WTC11 (cell line): ENCODE measurements around the gene SDF4. TPM values are rescaled to one million over a fixed set of nuclear protein-coding genes. Genes with fewer than 3 reads are reported as not detected.

ENCODE experiments used
- ATAC-seq: fragments of 200-7000 bp; cut with Tn5 transposase; 2 replicates; pipeline ENCODE4 v1.10.0; 2021; ENCODE audit warnings: mild to moderate bottlenecking, moderate library complexity
- CTCF ChIA-PET: fragments of 300-600 bp; sonication (Branson Sonifier 250); formaldehyde crosslinking; loops from one replicate; lab custom pipeline; 2021; ENCODE audit warnings: antibody characterized with exemption; lab: Charles Lee
- POLR2A ChIA-PET: fragments of 350-600 bp; sonication (Branson Sonifier 250); formaldehyde crosslinking; loops from one replicate; lab custom pipeline; 2021; ENCODE audit warnings: antibody characterized with exemption; lab: Charles Lee
- DNase-seq: peaks from one replicate; pipeline ENCODE4 v3.0.0; 2021; ENCODE audit warnings: low spot score
- H3K27ac Mint-ChIP-seq: 2 replicates; pipeline ENCODE4 v1.8.0; 2021; ENCODE audit warnings: mixed read lengths
- H3K27me3 Mint-ChIP-seq: 2 replicates; pipeline ENCODE4 v1.8.0; 2021; ENCODE audit warnings: low read depth, mild to moderate bottlenecking, moderate library complexity, mixed read lengths
- H3K36me3 Mint-ChIP-seq: 2 replicates; pipeline ENCODE4 v1.8.0; 2021; ENCODE audit warnings: mixed read lengths
- H3K4me1 Mint-ChIP-seq: 2 replicates; pipeline ENCODE4 v1.8.0; 2022; ENCODE audit warnings: mixed read lengths
- H3K4me3 Mint-ChIP-seq: 2 replicates; pipeline ENCODE4 v1.8.0; 2021; ENCODE audit warnings: mild to moderate bottlenecking, moderate library complexity, mixed read lengths
- H3K9me3 Mint-ChIP-seq: 2 replicates; pipeline ENCODE4 v1.8.0; 2021; ENCODE audit warnings: mixed read lengths
- CREB1 ChIP-seq: sonication (generic); formaldehyde crosslinking; IDR thresholded peaks from 2 replicates; pipeline ENCODE4 v1.8.0; 2023; ENCODE audit warnings: mild to moderate bottlenecking, missing genetic modification reagents
- EMX1 ChIP-seq: fragments of 250-450 bp; sonication (Bioruptor Pico); IDR thresholded peaks from 2 replicates; pipeline ENCODE4 v1.8.0; 2021; ENCODE audit warnings: mild to moderate bottlenecking
- FOXJ3 ChIP-seq: sonication (generic); formaldehyde crosslinking; IDR thresholded peaks from 2 replicates; pipeline ENCODE4 v1.9.0; 2021; ENCODE audit warnings: missing genetic modification reagents, mild to moderate bottlenecking, borderline replicate concordance
- FOXK1 ChIP-seq: sonication (generic); formaldehyde crosslinking; IDR thresholded peaks from 2 replicates; pipeline ENCODE4 v1.8.0; 2022; ENCODE audit warnings: mild to moderate bottlenecking, moderate library complexity, missing genetic modification reagents
- FOXP1 ChIP-seq: sonication (generic); formaldehyde crosslinking; IDR thresholded peaks from 2 replicates; pipeline ENCODE4 v1.8.0; 2022; ENCODE audit warnings: missing genetic modification reagents, mild to moderate bottlenecking, moderate library complexity, borderline replicate concordance
- GABPB1 ChIP-seq: sonication (generic); formaldehyde crosslinking; IDR thresholded peaks from 2 replicates; pipeline ENCODE4 v1.8.1; 2023; ENCODE audit warnings: mild to moderate bottlenecking, missing genetic modification reagents
- JUN ChIP-seq: sonication (generic); formaldehyde crosslinking; IDR thresholded peaks from 2 replicates; pipeline ENCODE4 v1.8.0; 2023; ENCODE audit warnings: mild to moderate bottlenecking, missing genetic modification reagents
- MXD4 ChIP-seq: fragments of 250-450 bp; sonication (Bioruptor Pico); IDR thresholded peaks from 2 replicates; pipeline ENCODE4 v1.8.0; 2021; ENCODE audit warnings: mild to moderate bottlenecking, moderate library complexity, borderline replicate concordance
- NR1H2 ChIP-seq: sonication (generic); formaldehyde crosslinking; IDR thresholded peaks from 2 replicates; pipeline ENCODE4 v1.9.0; 2021; ENCODE audit warnings: mild to moderate bottlenecking, moderate library complexity, missing genetic modification reagents
- PRRX2 ChIP-seq: fragments of 250-450 bp; sonication (Bioruptor Pico); IDR thresholded peaks from 2 replicates; pipeline ENCODE4 v1.8.0; 2021; ENCODE audit warnings: mild to moderate bottlenecking
- RORB ChIP-seq: fragments of 250-450 bp; sonication (Bioruptor Pico); IDR thresholded peaks from 2 replicates; pipeline ENCODE4 v1.9.0; 2021; ENCODE audit warnings: mild to moderate bottlenecking
- SMAD3 ChIP-seq: sonication (generic); formaldehyde crosslinking; IDR thresholded peaks from 2 replicates; pipeline ENCODE4 v1.8.0; 2022; ENCODE audit warnings: missing genetic modification reagents, mild to moderate bottlenecking, borderline replicate concordance
- SMAD4 ChIP-seq: sonication (generic); formaldehyde crosslinking; IDR thresholded peaks from 2 replicates; pipeline ENCODE4 v1.8.0; 2022; ENCODE audit warnings: mild to moderate bottlenecking, missing genetic modification reagents
- SP1 ChIP-seq: sonication (generic); formaldehyde crosslinking; conservative IDR thresholded peaks from 2 replicates; pipeline ENCODE4 v1.8.1; 2022; ENCODE audit warnings: missing genetic modification reagents
- TCF7 ChIP-seq: sonication (generic); formaldehyde crosslinking; IDR thresholded peaks from 2 replicates; pipeline ENCODE4 v1.8.0; 2022; ENCODE audit warnings: mild to moderate bottlenecking, low read depth, missing genetic modification reagents, moderate library complexity
- total RNA-seq: library from RNA; stranded (reverse); gene quantifications from 3 replicates; pipeline ENCODE4 v1.2.3, GENCODE V29; 2021
- TF ChIP-seq, protein P1 (sequence below): sonication (generic); formaldehyde crosslinking; IDR thresholded peaks from 2 replicates; pipeline ENCODE4 v1.8.0; 2022; ENCODE audit warnings: mild to moderate bottlenecking, missing genetic modification reagents
- TF ChIP-seq, protein P2 (sequence below): sonication (generic); formaldehyde crosslinking; IDR thresholded peaks from 2 replicates; pipeline ENCODE4 v1.8.0; 2022; ENCODE audit warnings: mild to moderate bottlenecking, missing genetic modification reagents
- TF ChIP-seq, protein P3 (sequence below): sonication (generic); formaldehyde crosslinking; IDR thresholded peaks from 2 replicates; pipeline ENCODE4 v1.8.1; 2022; ENCODE audit warnings: missing genetic modification reagents, borderline replicate concordance

SDF4 gene
- total RNA-seq, 1 experiment from 2014 or later = 101 TPM

GRCh38 chr1:1185101-1185765 is 46.6 kb downstream of the SDF4 start:
- Mint-ChIP-seq H3K4me3 (no peak overlapping the region), H3K27me3 (no peaks in the 10 kb centered on the region; the same call in 1 of the 2 replicates), H3K9me3 (peaks cover 17% of the 10 kb centered on the region), H3K4me1 (no peaks in the 10 kb centered on the region), H3K36me3 (no peaks in the 10 kb centered on the region), H3K27ac (no peak overlapping the region)
- ATAC-seq (no peak), DNase-seq (peak; percentile 13)
- no peak for TF ChIP-seq FOXK1 (CRISPR knock-in tag)
- no peak for TF ChIP-seq TCF7 (CRISPR knock-in tag)
- TF ChIP-seq CREB1 (CRISPR knock-in tag) = no peak
- TF ChIP-seq PRRX2 = no peak
- no peak for TF ChIP-seq MXD4 (CRISPR knock-in tag)
- no peak for TF ChIP-seq SMAD3
- TF ChIP-seq, protein P1, sequence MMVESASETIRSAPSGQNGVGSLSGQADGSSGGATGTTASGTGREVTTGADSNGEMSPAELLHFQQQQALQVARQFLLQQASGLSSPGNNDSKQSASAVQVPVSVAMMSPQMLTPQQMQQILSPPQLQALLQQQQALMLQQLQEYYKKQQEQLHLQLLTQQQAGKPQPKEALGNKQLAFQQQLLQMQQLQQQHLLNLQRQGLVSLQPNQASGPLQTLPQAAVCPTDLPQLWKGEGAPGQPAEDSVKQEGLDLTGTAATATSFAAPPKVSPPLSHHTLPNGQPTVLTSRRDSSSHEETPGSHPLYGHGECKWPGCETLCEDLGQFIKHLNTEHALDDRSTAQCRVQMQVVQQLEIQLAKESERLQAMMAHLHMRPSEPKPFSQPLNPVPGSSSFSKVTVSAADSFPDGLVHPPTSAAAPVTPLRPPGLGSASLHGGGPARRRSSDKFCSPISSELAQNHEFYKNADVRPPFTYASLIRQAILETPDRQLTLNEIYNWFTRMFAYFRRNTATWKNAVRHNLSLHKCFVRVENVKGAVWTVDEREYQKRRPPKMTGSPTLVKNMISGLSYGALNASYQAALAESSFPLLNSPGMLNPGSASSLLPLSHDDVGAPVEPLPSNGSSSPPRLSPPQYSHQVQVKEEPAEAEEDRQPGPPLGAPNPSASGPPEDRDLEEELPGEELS (CRISPR knock-in tag) = no peak
- ChIA-PET POLR2A (no interaction called here), CTCF (interaction anchor here (1.2 to 1.5 kb wide), 2 partner anchors 11 to 22 kb away, joined by 3 to 5 read pairs; partner anchors contain the start of gene TTLL10)

DNA sequence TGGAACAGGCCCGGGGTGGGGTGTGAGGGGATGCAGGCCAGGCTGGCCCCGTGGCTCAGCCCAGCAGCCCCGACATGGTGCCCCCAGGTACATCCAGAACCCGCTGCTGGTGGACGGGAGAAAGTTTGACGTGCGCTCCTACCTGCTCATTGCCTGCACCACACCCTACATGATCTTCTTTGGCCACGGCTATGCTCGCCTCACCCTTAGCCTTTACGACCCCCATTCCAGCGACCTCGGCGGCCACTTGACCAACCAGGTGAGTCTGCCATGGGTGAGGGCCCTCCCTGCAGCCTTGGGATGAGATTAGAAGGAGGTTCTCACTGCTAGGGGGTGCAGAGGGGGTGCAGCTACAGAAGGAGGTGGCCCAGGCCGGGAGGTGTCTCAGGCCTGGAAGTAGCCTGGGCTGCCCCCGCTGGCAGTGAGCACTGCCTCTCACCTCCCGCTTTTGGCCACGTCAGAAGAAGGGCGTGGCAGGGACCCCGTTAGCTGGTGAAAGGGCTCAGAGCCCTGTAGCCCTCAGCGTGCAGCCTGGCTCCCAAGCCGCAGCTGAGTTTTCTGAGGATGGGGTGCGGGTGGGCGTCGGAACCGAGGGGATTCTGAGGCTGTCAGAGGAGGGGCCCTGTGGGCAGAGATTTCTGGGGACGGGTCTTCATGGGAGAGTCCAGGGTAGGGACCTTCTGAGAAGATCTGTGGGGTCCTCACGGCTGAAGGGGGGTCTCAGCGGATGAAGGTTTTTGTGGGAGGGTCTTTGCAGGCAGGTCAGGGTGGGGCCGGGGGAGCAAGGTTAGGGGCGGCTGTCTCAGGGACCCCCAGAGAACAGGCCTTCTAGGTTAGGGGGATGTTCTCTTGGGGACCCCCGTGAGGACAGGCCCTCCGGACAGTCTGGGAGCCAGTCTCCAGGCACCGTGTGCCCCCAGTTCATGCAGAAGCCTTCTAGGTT is 47.7 kb downstream of the SDF4 start:
- no peaks in the 10 kb centered on the region for H3K36me3 Mint-ChIP-seq
- H3K27ac Mint-ChIP-seq = no peak overlapping the region
- peak; percentile 8 for DNase-seq
- CTCF ChIA-PET = no interaction called here
- no peaks in the 10 kb centered on the region for H3K27me3 Mint-ChIP-seq
- POLR2A ChIA-PET = no interaction called here
- H3K9me3 Mint-ChIP-seq = peaks cover 9% of the 10 kb centered on the region
- no peak for TF ChIP-seq PRRX2
- no peak for TF ChIP-seq SP1
- TF ChIP-seq, protein P2, sequence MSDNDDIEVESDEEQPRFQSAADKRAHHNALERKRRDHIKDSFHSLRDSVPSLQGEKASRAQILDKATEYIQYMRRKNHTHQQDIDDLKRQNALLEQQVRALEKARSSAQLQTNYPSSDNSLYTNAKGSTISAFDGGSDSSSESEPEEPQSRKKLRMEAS (CRISPR knock-in tag) = no peak
- TF ChIP-seq, protein P3, sequence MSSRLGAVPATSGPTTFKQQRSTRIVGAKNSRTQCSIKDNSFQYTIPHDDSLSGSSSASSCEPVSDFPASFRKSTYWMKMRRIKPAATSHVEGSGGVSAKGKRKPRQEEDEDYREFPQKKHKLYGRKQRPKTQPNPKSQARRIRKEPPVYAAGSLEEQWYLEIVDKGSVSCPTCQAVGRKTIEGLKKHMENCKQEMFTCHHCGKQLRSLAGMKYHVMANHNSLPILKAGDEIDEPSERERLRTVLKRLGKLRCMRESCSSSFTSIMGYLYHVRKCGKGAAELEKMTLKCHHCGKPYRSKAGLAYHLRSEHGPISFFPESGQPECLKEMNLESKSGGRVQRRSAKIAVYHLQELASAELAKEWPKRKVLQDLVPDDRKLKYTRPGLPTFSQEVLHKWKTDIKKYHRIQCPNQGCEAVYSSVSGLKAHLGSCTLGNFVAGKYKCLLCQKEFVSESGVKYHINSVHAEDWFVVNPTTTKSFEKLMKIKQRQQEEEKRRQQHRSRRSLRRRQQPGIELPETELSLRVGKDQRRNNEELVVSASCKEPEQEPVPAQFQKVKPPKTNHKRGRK (CRISPR knock-in tag) = no peak
- no peak for TF ChIP-seq JUN
- no peak for TF ChIP-seq EMX1 (CRISPR knock-in tag)
- TF ChIP-seq, protein P1 (CRISPR knock-in tag) = no peak
- TF ChIP-seq RORB (CRISPR knock-in tag) = no peak
- no peak for TF ChIP-seq NR1H2 (CRISPR knock-in tag)
- no peak for TF ChIP-seq FOXJ3 (CRISPR knock-in tag)
- TF ChIP-seq GABPB1 (CRISPR knock-in tag) = no peak
- TF ChIP-seq SMAD4 = no peak
- no peak for TF ChIP-seq FOXP1 (CRISPR knock-in tag)
- TF ChIP-seq SMAD3 = no peak
- H3K4me3 Mint-ChIP-seq = no peak overlapping the region
- no peak for ATAC-seq
- no peaks in the 10 kb centered on the region for H3K4me1 Mint-ChIP-seq
